ENCODE results near the gene CUEDC1.

- TF ChIP-seq, protein P1, sequence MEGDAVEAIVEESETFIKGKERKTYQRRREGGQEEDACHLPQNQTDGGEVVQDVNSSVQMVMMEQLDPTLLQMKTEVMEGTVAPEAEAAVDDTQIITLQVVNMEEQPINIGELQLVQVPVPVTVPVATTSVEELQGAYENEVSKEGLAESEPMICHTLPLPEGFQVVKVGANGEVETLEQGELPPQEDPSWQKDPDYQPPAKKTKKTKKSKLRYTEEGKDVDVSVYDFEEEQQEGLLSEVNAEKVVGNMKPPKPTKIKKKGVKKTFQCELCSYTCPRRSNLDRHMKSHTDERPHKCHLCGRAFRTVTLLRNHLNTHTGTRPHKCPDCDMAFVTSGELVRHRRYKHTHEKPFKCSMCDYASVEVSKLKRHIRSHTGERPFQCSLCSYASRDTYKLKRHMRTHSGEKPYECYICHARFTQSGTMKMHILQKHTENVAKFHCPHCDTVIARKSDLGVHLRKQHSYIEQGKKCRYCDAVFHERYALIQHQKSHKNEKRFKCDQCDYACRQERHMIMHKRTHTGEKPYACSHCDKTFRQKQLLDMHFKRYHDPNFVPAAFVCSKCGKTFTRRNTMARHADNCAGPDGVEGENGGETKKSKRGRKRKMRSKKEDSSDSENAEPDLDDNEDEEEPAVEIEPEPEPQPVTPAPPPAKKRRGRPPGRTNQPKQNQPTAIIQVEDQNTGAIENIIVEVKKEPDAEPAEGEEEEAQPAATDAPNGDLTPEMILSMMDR (conservative IDR thresholded peaks at IDR 0.05; ENCODE audit: low read depth, low read length): no peak
- no peak for TF ChIP-seq POLR2A (IDR thresholded peaks at IDR 0.05; ENCODE audit: low read depth, low read length)
- no peak for TF ChIP-seq RAD21 (IDR thresholded peaks at IDR 0.05; ENCODE audit: low read length)
- no peak for TF ChIP-seq RFX5 (IDR thresholded peaks at IDR 0.05; ENCODE audit: low read depth, low read length)
- TF ChIP-seq ELK1 (IDR thresholded peaks at IDR 0.05; ENCODE audit: borderline replicate concordance, low read depth, low read length): no peak
- TF ChIP-seq MAZ (IDR thresholded peaks at IDR 0.05; ENCODE audit: borderline replicate concordance, low read depth, low read length): no peak
- TF ChIP-seq MXI1 (IDR thresholded peaks at IDR 0.05; ENCODE audit: borderline replicate concordance, low read depth, low read length): no peak
- no peak for TF ChIP-seq FOS (IDR thresholded peaks at IDR 0.05; ENCODE audit: low read depth, low read length)
These were observed 135.3 kb downstream of the CUEDC1 start for GRCh38 chr17:57819867-57820266.

Data from IMR-90 (cell line).